ENCODE results near the gene KHNYN.

KHNYN gene

DNA sequence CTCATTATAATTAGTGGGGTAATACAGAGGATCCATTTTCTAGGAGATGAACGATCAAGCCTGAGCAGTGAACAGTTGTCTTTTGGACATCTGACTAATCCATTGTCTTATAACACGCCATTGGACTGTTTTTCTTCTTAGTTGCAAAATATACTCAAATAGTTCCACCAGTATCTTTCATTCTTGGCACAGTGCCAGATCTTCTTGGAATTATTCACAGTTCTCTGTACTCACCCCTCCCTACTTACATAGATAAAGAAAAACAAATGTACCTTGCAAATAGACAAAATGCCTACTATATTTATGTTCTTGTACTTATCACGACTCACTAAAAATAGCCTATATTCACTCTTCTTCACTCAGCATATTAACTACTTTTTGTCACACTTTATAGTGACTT lies 4.0 kb upstream of the KHNYN start:
- no peak for DNase-seq

DNA sequence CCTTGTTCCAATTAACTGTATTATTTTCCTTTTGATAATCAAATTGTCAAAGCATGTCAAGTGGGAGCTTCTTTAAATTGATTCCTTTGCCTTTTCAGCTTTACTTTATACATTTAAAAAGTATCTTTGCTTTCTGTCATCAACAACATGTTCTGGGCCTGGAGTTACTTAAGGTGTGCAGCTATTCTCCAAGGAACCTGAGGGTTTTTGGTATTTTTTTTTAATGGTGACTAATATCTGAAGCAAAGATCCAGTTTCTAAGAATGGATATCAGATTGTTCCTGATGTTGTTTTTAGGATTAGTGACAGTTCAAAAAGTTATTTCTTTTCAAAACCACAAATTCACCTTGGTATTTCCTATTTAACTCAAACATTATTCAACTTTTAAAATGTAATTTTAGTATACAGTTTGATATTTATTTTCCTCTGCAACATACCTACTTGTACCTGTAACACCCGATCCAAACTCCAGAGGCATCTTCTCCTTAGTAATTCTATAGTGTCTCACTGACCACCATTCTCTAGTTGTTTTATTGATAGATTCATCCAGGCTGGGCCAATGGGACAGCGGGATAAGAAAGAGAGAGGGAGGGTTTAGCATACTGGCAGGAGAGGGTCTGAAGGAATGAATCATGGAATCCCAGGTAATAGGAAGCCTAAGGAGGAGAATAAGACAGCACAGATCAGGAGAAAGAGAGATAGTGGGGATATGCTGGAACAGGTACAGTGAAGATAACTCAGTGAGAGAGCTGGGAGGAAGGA lies 3.4 kb upstream of the KHNYN start:
- DNase-seq, result no peak

DNA sequence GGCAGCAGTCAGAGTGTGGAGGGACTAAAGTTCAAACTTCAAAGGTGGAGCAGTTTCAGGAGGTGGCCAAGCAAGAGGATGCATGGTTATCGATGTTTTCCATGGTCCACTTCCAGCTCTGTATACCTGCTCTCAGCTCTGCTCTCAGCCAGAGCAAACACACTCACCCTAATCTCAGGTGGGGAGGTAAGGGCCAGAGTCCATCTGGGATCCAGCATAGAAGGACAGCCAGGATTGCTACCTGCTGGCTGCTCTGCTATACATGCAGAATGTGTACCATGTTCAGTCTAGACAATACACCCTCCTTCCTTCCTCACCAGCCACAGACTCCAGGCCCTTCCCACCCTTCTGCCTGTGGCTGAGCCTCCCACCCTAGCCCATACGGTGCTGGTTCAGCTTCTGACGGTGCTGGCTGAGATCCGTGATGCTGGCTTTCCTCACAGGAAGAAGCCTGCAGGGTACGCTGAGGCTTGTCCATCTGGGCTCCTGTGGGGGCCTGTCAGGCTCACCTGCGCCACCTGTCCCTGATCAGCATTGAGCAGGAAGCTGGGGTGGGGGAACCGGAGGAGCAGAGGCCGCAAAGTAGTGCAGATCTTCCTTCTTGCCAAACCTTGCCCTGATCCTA lies 2.7 kb upstream of the KHNYN start:
- no peak for DNase-seq

DNA sequence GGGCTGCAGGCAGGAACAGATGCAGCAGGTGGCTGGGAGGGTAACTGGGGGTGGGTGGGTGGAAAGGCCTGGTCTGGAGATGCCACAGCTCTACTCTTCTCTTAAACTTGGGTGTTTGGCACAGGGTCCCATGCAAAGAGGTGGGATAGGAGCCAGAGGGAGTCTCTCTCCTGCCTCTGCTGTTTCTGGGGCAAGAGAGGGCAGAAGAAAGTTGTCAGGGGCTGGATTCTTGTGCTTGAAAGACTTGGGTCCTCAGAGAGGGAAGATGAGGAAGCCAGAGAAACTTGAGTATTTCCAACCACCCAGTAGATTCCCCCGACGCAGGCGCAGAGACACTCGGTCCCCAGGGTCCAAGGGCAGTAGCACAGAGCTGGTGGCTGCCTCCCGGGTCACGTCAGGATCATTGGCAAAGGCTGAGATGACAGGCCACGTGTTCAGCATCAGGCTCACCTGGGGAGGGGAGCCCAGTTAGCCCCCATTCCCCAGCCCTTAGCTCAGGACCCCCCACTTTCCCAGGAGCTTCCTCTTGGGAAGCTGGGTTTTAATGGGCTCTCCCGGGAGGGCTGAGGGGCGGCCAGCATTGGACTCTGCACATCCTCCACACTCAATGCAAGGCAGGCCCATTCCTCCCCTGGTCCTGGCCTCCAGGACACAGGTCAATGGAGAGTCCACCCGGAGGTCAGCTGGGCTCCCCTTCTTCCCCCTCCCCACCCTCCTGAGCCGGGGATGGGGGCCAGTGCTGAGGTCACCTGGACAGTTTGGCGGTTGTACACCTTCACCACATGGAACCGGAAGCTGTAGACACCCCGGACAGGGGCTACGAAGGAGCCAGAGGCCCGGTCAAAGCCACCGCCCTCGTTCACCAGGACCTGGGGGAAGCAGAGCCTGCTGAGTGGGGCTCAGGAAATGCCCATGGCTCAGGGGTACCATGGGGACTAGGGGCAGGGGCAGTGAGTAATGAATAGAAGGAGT lies 1.9 kb upstream of the KHNYN start:
- no peak for DNase-seq

DNA sequence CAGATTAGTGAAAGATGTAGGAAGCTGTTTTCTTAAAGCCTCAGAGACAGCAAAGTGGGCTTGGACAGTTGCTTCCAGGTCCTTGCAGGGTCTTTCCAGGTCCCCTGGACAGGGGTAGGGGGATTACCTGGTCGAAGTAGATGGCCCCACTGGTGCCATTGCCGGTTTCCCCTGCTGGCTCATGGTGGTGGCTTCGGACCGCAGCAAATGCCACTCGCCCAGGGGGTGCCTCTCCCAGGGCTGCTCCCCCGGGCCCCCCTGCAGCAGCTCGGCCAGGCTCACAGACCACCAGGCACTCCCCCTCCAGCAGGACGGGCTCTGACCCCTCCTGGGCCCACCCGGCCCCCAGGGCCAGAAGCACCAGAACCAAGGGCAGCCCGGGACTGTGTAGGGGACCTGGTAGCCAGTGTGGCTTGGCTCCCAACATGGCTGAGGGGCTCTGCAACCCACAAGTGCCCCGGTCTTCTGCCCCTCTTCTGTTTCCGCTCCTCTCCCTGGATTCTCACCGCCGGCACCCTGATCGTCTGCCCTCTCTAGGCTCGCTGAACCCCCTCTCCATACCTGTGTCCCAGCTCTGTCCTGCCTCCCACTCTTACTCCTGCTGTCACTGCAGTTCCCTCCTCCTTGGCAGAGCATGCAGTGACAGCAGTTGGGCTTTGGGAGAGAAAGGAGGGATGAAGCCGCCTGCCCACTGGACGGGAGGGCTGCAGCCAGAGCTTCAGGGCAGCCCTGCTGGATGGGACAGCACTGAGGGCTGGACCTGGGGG lies 943 bp upstream of the KHNYN start:
- no peak for DNase-seq

DNA sequence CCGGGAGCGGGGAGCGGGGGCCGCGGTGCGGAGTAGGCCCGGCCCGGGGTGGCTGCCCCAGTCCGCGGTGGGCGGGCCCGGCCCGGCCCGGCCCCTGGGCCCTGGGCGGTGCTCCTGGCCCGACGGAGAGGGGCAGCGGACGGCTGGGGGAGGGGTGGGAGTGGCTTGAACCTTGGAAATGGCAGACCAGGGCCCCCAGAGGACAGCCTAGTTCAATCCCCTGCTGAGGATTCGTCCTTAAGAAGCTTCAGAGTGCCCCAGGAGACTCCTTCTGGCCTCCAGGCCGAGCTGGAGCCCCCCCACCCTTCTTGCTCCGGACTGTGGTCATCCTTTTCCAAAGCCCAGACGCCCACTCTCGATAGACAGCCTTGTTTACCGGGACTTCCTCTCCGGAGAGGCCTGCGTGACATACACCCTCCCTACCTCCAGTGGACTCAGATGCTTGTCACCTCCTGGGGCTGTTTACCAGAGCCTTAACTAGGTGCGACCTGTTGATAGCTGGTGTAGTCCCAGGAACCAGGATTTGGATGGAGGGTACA lies 458 bp downstream of the KHNYN start:
- no peak for DNase-seq

DNA sequence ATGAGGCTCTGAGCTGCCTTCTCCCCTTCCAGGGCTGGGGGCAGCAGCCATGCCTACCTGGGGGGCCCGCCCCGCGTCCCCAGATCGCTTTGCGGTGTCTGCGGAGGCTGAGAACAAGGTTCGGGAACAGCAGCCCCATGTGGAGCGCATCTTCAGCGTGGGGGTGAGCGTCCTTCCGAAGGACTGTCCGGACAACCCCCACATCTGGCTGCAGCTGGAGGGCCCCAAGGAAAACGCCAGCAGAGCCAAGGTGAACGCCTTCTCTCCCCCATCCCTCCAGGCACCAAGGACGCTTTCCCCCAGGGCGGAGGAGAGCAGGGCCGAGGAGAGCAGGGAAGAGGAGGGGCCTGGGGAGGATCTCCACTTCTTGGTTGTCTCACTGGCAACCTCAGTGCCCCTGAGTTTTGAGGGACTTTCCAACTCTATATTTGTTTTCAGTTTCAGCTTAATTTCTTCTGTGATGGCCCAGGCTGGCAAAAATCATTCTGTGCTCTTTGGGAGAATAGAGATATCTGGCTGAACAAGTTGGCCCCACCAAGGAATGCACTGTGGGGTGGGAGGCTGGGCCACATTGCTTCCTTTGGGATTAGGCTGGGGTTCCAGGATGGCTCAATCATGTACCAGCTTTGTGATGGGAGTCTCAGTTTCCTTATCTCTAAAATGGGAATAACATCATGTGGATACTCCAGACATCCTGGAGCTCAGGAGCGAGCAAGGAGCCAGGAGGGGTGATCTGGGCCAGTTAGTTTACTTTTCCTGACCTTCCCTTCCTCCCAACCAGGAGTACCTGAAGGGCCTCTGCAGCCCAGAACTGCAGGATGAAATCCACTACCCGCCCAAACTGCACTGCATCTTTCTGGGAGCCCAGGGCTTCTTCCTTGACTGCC lies 1.2 kb downstream of the KHNYN start:
- DNase-seq, result no peak

DNA sequence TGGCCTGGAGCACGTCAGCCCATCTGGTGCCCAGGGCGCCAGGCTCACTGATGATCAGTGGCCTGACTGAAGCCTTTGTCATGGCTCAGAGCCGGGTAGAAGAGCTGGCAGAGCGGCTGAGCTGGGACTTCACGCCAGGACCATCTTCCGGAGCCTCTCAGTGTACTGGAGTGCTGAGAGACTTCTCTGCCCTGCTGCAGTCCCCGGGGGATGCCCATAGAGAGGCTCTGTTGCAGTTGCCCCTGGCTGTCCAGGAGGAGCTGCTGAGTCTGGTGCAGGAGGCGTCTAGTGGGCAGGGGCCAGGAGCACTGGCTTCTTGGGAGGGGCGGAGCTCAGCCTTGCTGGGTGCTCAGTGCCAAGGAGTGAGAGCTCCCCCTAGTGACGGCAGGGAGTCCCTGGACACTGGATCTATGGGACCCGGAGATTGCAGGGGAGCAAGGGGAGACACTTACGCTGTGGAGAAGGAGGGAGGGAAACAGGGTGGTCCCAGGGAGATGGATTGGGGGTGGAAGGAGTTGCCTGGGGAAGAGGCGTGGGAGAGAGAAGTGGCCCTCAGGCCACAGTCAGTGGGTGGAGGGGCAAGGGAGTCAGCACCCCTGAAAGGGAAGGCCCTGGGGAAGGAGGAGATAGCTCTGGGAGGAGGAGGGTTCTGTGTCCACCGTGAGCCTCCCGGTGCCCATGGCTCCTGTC lies 2.0 kb downstream of the KHNYN start:
- DNase-seq, result peak; percentile 76

DNA sequence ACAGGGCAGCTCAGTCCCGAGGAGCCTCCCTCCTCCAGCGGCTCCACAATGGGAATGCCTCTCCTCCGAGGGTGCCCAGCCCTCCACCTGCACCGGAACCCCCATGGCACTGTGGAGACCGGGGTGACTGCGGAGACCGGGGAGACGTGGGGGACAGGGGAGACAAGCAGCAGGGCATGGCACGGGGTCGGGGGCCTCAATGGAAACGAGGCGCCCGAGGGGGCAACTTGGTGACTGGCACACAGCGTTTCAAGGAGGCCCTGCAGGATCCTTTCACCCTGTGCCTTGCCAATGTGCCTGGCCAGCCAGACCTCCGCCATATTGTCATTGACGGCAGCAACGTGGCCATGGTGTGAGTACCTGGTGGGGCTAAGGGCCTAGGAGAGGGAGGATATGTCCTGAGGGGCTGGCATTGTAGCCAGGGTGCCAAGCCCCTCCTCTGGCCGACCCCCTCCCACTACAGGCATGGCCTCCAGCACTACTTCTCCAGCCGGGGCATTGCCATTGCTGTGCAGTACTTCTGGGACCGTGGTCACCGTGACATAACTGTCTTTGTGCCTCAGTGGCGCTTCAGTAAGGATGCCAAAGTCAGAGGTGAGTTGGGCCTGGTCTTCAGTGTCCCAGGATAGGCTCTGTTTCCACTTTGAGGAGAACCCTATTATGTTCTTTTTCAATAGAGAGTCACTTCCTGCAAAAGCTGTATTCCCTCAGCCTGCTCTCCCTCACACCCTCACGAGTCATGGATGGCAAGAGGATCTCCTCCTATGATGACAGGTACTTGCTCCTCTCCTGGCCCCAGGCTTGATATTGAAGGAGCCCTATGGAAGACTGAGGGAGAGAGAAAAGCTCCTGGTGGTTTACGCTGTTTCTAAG lies 2.7 kb downstream of the KHNYN start:
- DNase-seq, result no peak

DNA sequence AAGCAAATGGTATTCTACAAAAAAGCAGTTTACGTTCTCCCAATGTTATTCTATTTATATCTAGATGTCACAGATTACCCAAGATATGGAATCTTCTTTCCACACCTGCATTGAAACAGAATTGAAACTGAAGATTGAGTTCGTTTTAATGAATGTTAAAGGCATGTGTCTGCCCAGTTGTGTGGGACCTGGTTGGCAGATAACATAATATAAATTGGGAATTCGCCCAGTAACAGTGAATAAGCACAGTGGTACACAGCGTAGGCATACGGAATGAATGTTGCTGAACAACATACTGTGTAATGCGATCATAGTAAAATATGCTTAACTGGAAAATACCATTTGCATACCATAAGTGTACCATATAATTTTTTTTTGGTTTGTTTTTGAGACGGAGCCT lies 4.3 kb downstream of the KHNYN start:
- DNase-seq, result no peak

DNA sequence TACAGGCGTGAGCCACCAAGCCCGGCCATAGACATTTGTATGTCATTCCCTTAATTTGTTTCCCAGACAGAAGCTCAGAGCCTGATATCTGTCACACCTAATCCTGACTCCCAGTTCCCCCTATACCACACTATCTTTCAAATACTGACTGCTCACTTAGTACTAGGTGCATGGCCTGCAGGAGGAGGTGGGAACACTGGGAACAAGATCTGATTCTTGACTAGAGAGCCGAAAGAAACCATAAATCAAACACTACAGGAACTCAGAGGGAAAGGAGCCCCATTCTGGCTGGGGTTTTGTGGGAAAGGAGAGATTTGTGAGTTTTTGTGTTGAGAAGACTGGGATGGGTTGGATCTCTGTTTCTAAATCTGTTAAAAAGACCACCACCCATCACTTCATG lies 4.9 kb downstream of the KHNYN start:
- DNase-seq, result no peak

DNA sequence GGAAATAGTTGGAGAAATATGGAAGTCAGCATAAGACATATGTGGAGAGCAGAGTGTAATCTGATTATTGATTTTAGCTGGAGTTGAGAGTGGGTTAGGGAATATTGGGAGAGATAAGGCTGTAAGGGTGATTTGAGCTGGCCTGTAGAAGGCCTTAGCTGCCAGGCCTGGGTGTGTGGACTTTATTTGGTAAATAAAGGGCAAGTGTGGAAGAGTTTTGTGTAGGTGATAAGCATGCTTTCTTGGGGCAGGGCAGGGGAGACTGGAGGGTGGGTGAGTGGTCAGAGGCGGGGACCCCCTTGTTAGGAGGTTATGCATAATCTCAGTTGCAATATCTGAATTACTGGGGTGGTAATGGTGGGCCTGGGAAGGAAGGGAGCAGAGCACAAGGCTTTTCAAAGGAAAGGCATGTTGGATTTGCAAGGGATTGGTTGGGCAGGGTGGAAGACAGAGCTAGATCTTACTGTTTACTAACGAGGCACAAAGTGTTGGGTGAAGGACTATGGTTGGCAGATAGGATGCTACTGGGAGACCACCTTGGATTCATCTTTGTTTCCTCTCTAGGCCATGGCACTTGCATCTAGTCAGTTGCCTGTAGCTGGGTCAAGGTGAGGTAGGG lies 5.5 kb downstream of the KHNYN start:
- DNase-seq, result no peak

DNA sequence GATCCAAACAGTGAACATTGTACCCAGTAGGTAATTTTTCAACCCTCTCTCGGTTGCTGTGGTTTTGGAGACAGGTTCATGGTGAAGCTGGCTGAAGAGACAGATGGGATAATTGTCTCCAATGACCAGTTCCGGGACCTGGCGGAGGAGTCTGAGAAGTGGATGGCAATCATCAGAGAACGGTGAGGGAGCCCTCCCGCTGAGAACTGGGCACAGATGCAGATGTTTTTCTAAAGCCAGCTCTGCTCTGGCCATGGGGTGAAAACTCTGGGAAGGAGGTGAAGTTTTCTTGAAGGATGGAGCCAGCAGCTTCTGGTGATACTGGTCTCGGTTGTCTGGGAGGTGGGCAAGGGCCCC lies 6.2 kb downstream of the KHNYN start:
- DNase-seq, result no peak

DNA sequence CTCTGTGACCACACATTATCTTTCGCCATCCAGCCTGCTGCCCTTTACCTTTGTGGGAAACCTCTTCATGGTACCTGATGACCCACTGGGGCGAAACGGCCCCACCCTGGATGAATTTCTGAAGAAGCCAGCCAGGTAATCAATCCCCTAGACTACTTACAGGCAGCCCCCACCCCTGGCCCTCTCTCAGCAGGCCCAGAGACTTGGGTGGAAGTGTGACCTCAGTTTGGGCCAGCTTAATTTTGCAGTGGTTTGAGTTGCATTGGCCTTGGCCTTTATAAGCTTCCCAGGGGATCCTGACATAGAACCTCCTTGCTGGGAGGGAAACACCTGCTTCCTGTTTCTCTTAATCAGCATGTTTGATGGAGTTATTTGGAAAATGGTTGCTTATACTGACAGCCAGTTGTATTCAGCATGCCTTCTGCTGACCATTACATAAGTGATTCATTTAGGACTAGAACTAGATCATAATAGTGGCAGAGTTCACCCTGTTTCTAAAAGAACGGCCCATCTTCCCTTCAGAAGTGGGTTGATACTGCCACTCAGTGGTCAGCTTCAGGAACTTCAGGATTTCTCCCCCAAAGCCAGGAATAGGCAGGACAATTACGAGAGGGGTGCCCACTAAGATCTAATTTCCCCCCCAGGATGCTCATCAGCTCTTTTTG lies 6.7 kb downstream of the KHNYN start:
- DNase-seq, result peak; percentile 42

DNA sequence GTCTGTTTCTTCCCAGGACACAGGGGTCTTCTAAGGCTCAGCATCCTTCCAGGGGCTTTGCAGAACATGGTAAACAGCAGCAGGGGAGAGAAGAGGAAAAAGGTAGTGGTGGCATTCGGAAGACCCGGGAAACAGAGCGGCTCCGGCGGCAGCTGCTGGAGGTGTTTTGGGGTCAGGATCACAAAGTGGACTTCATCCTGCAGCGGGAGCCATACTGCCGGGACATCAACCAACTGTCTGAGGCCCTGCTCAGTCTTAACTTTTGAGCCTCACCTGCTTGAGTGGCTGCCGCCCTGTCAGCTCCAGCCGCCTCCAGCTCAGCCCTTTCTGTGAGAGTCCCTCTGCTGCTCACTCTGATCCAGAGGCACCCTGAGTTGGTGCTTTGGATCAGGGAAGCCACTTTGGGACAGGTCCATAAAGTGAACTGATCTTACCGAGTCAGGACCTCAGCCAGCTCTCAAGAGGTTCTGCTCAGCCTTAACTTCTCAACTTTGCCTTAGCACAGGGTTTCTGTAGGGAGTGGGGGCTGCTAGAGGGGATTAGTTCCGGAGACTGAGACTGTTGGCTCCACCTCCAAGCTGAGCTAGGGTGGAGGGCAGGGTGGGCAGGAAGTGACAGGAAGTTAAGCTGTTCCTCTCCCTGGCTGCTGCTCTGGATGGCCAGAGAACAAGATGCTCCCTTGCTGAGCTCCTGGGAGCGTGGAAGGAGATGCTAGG lies 7.4 kb downstream of the KHNYN start:
- DNase-seq, result no peak

DNA sequence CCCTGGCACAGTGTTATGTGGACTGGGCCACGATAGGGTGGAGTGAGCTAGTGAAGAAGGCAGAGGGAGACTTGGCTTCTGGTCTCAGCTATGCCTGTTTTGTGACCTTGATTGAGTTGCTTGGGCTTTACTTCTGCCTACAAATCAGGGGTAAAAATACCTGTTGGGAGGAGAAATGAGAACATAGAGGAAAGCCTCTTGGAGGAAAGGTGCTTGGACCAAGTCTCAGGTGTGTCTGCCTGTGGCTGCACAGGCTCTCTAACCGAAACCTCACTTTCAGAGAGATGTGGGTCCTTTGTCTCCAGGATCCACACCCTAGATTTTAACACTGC lies 7.9 kb downstream of the KHNYN start:
- DNase-seq, result no peak

DNA sequence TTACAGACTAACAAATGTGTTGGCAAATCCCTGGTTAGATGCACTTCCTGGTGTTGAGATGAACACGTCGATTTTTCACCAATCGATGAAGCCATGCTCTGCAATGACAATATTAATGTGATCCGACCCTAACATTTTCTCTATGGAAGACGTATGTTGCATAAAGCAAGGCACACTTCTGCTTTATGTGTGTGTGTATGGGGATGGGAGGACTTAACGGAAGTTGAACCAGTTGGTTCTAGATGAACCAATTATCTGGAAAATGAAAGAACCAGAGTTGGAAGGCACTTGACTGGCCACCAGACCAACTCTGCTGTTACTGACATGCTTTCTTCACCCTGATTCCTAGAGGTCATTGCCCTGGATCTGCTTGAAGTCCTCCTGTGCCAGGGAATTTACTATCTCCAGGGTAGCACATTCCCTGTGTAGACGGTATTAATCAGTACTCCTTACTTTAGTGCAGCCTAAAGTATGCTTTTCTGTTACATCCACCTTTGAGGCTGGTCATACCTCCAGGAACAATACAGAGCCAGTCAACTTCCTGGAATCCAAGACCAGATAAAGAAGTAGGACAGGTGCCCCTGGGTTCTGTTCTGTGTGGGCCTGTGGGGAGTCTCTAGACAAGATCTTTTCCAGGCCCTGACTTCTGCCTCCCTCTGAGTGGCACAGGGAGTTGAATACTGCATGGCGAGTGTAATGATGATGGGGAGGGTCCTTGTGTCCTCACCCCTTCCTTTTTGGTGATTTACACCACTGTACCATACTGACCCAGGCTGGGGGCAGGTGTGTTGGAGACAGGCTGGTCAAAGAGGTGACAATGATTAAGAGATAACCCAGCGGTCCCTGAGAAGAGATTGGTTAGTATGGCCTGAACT lies 8.7 kb downstream of the KHNYN start:
- DNase-seq, result no peak
